ENCODE measurements around the gene IL5.
"Not testable (repeated sequence)": the region's sequence is repeated elsewhere in the genome, so short reads cannot be mapped to it uniquely, and the experiment has no call there.

GRCh38 chr5:132548834-132549233, 5.5 kb upstream of the IL5 start:
- not testable (repeated sequence) for TF ChIP-seq POLR2A, CTCF (IDR thresholded peaks at IDR 0.05)
